Stomach smooth muscle (tissue), 2 donors: ENCODE results near the gene GHRH.

Source experiments
- H3K27ac ChIP-seq: one replicate; pipeline ENCODE4 v1.7.0; 2013; ENCODE audit warnings: mild to moderate bottlenecking, low read length, inconsistent platforms
- H3K27me3 ChIP-seq, 2 donors: one replicate each; pipeline ENCODE4 v1.7.0; 2013; ENCODE audit warnings: low read length in 2 of 2; ENCODE audit not compliant: insufficient read depth in 2 of 2, control insufficient read depth in 1 of 2
- H3K36me3 ChIP-seq, 2 donors: one replicate each; pipeline ENCODE4 v1.7.0; 2013; ENCODE audit warnings: low read length in 2 of 2; ENCODE audit not compliant: control insufficient read depth in 2 of 2, insufficient read depth in 2 of 2
- H3K4me1 ChIP-seq: one replicate; pipeline ENCODE4 v1.7.0; 2013; ENCODE audit warnings: low read length; ENCODE audit not compliant: control insufficient read depth, insufficient read depth
- H3K4me3 ChIP-seq, 2 donors: one replicate each; pipeline ENCODE4 v1.7.0; 2013; ENCODE audit warnings: low read length in 2 of 2
- H3K9ac ChIP-seq, 2 donors: one replicate each; pipeline ENCODE4 v1.7.0; 2013; ENCODE audit warnings: low read length in 2 of 2, mild to moderate bottlenecking in 1 of 2
- H3K9me3 ChIP-seq, 2 donors: one replicate each; pipeline ENCODE4 v1.7.0; 2013; ENCODE audit warnings: low read length in 2 of 2; ENCODE audit not compliant: control insufficient read depth in 2 of 2
- donor health status: healthy.
- donor health status: Pancreatic carcinoma.

Gene GHRH

GRCh38 chr20:37260923-37261322 lies 691 bp downstream of the GHRH start:
- no peak overlapping the region for H3K4me3 ChIP-seq
- H3K4me1 ChIP-seq = peaks cover 2% of the 10 kb centered on the region
- no peaks in the 10 kb centered on the region for H3K27me3 ChIP-seq
- no peak overlapping the region for H3K27ac ChIP-seq
- H3K9ac ChIP-seq = no peak overlapping the region
- no peaks in the 10 kb centered on the region for H3K36me3 ChIP-seq
- H3K9me3 ChIP-seq = no peaks in the 10 kb centered on the region

DNA sequence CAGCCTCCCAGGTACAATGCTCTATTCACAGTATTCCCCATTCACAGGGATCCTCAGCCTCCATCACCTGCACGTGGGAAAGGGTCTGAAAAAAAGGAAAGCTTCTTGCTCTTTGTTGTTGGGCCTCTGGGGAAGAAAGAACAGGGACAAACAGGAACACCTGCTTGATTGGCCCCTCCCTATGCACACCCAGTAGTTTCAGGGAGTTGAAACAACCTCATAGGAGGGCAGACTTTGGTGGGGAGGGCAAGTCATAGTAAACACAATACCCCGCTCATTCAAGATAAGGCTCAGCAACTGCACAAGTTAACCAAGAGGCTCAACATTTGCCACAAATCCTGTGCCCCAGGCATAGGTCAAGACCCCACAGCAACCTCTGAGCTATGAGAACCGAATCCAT lies 1.7 kb downstream of the GHRH start:
- Histone ChIP-seq H3K9me3 (no peaks in the 10 kb centered on the region), H3K27me3 (no peaks in the 10 kb centered on the region), H3K36me3 (no peaks in the 10 kb centered on the region), H3K9ac (no peak overlapping the region), H3K4me3 (no peak overlapping the region), H3K4me1 (peaks cover 2% of the 10 kb centered on the region), H3K27ac (no peak overlapping the region)

DNA sequence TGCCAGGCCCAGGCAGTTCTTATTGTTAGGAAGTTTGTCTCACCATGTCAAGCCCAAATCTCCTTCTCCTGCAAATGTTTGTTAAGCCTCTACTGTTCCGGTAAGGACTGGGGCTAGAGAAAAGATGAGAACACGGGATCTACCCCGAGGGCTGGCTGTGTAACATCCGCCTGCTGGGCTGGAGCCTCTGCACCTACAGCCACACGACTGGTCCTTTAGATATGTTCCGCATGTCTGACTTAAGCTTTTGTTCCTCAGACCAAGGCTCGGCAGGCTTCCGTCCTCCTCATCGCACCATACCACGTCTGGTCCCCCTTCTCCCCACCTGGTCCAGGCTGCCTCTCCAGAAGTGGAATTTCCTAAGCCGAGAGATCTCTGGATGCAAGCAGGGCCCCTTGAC lies 2.6 kb downstream of the GHRH start:
- peaks cover 2% of the 10 kb centered on the region for H3K4me1 ChIP-seq
- H3K4me3 ChIP-seq = no peak overlapping the region
- H3K9ac ChIP-seq = no peak overlapping the region

GRCh38 chr20:37257988-37258387 lies 3.6 kb downstream of the GHRH start:
- H3K4me1 ChIP-seq = no peaks in the 10 kb centered on the region
- H3K4me3 ChIP-seq = no peak overlapping the region
- H3K36me3 ChIP-seq = no peaks in the 10 kb centered on the region
- H3K27me3 ChIP-seq = no peaks in the 10 kb centered on the region
- no peak overlapping the region for H3K27ac ChIP-seq
- H3K9me3 ChIP-seq = no peaks in the 10 kb centered on the region
- no peak overlapping the region for H3K9ac ChIP-seq

More for the DNA sequence above, 2.6 kb downstream of the GHRH start:
- H3K27me3 ChIP-seq = no peaks in the 10 kb centered on the region
- no peaks in the 10 kb centered on the region for H3K9me3 ChIP-seq
- H3K36me3 ChIP-seq = no peaks in the 10 kb centered on the region
- no peak overlapping the region for H3K27ac ChIP-seq

DNA sequence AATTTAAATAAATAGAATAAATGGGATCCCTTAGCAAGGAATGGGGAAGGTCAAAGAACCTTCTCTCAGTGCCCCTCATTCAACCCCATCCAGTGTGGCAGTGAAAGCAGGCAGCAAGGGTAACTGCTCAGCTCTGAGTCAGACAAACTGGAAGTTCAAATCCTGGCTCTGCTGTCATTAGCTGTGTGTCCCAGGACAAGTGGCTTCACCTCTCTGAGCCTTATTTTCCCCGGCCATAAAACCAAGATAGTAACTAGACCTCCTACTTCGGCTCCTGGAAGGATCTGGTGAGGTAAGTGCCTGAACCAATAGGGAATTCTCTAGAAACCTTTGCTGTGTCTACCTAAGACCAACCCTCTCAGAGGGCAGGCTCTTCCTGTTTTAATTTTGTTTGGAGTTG lies 4.1 kb downstream of the GHRH start:
- H3K9ac ChIP-seq = no peak overlapping the region
- no peaks in the 10 kb centered on the region for H3K36me3 ChIP-seq
- H3K27ac ChIP-seq = no peak overlapping the region
- no peak overlapping the region for H3K4me3 ChIP-seq
- no peaks in the 10 kb centered on the region for H3K4me1 ChIP-seq
- H3K9me3 ChIP-seq = no peaks in the 10 kb centered on the region
- no peaks in the 10 kb centered on the region for H3K27me3 ChIP-seq

DNA sequence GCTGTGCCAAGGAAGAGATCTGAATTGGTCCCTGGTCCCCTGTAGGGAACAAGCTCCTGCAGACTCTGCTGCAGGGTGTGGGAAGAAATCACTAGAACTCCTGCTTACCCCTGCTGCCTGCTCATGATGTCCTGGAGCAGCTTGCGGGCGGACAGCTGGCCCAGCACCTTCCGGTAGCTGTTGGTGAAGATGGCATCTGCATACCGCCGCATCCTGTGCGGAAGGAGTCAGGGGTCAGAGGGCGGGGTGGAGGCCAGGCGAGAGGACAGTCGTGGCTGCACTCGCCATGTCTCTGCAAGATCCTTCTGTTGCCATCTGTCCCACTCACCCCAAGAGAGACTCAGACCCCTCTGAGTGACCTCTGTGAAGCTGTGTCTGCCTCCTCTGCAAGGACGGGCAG lies 5.3 kb downstream of the GHRH start:
- Histone ChIP-seq H3K36me3 (no peaks in the 10 kb centered on the region), H3K4me1 (no peaks in the 10 kb centered on the region), H3K9ac (no peak overlapping the region), H3K27ac (no peak overlapping the region), H3K9me3 (no peaks in the 10 kb centered on the region), H3K27me3 (no peaks in the 10 kb centered on the region), H3K4me3 (no peak overlapping the region)

DNA sequence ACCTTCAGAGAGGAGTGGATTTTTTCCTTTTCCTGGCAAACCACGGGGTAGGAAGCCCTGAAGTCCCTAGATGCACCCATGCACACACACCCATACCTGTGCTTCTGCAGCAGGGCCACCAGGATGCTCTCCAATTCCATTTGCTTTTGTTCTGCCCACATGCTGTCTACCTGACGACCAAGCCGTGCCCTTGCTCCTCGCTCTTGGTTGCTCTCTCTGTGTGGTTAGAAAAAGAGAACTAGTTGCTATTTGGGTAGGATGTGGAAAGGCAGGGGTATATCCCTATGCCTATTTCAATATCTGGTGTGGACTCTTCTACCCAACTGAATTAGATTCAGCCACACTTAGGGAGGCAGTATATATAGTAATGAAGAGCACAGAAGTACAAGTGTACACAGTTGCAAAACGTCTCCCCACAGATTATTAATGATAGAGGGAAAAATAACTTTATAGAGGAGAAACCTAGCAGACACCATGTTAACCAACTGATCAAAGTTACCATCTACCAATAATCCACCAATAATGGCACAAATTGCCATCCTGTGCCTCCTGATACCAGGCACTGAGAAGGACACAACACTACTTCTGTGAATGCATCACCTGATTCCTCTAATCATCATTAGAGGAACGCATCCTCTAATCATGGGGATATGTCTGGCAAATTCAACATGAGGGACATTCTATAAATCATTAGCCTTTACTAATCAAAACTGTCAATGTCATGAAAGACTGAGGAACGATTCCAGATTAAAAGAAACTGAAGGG lies 7.3 kb downstream of the GHRH start:
- H3K9me3 ChIP-seq = no peaks in the 10 kb centered on the region
- no peaks in the 10 kb centered on the region for H3K27me3 ChIP-seq
- H3K27ac ChIP-seq = no peak overlapping the region
- H3K36me3 ChIP-seq = no peaks in the 10 kb centered on the region
- H3K9ac ChIP-seq = no peak overlapping the region
- H3K4me1 ChIP-seq = no peaks in the 10 kb centered on the region
- H3K4me3 ChIP-seq = no peak overlapping the region

DNA sequence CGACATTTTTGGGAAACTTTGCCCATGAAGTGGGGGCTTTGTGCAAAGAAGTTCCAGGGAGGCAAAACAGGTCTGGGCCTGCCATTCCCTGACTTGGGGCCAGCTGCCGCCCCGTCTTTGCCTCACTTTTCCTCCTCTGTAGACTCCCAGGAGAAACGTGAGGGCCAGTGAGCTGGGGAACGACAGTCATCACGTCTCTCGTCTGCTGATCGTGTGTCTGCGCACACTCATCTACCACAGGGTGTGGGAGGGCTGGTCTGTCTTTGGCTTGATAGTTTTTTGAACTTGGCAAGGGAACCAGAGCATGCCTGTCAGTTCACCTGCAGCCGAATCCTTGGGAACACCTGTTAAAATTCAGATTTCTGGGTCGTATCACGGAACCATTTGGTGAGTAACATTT lies 8.5 kb downstream of the GHRH start:
- no peak overlapping the region for H3K27ac ChIP-seq
- H3K9me3 ChIP-seq = no peaks in the 10 kb centered on the region
- H3K36me3 ChIP-seq = no peaks in the 10 kb centered on the region
- H3K4me3 ChIP-seq = no peak overlapping the region
- H3K9ac ChIP-seq = no peak overlapping the region
- no peaks in the 10 kb centered on the region for H3K27me3 ChIP-seq
- no peaks in the 10 kb centered on the region for H3K4me1 ChIP-seq

- Histone ChIP-seq H3K4me1 (no peaks in the 10 kb centered on the region), H3K4me3 (no peak overlapping the region), H3K27ac (no peak overlapping the region), H3K9me3 (no peaks in the 10 kb centered on the region), H3K27me3 (no peaks in the 10 kb centered on the region), H3K36me3 (no peaks in the 10 kb centered on the region), H3K9ac (no peak overlapping the region)
Observed at GRCh38 chr20:37251825-37252477, 9.7 kb downstream of the GHRH start.

- Histone ChIP-seq H3K4me1 (no peaks in the 10 kb centered on the region), H3K9me3 (no peaks in the 10 kb centered on the region), H3K4me3 (no peak overlapping the region), H3K36me3 (no peaks in the 10 kb centered on the region), H3K9ac (no peak overlapping the region), H3K27me3 (no peaks in the 10 kb centered on the region), H3K27ac (no peak overlapping the region)
Observed at GRCh38 chr20:37249304-37249703, 12.3 kb downstream of the GHRH start.

- Histone ChIP-seq H3K27me3 (no peaks in the 10 kb centered on the region), H3K27ac (no peak overlapping the region), H3K4me3 (no peak overlapping the region), H3K9ac (no peak overlapping the region), H3K9me3 (no peaks in the 10 kb centered on the region), H3K36me3 (peaks cover under 1 to 1% of the 10 kb centered on the region in 2 donors), H3K4me1 (peaks cover 12% of the 10 kb centered on the region)
Observed at GRCh38 chr20:37247547-37247946, 14.1 kb downstream of the GHRH start.
